ENCODE measurements around the gene ORC6.
A peak's percentile ranks its signal among the peaks of the same experiment; 100 is the strongest.

ORC6 gene

DNA sequence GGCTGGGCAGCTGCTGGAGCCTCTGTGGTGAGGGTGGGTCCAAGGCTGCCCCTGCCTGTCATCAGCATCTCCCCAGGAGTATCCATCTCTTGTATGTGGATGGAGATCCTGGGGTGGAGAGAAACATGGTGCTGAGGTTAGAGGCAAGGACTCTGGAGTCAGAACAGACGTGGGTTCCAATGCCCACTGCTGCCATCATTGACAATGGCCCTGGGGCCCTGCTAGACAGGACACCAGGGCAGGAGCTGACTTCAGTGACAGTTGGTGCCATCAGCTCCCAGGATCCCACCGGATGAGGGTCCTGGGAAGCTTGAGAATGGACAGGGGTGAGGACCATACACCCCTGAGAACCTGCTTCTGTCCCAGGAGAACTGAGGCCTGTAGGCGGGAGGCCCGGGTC lies 43.1 kb downstream of the ORC6 start:
- no peak for DNase-seq

DNA sequence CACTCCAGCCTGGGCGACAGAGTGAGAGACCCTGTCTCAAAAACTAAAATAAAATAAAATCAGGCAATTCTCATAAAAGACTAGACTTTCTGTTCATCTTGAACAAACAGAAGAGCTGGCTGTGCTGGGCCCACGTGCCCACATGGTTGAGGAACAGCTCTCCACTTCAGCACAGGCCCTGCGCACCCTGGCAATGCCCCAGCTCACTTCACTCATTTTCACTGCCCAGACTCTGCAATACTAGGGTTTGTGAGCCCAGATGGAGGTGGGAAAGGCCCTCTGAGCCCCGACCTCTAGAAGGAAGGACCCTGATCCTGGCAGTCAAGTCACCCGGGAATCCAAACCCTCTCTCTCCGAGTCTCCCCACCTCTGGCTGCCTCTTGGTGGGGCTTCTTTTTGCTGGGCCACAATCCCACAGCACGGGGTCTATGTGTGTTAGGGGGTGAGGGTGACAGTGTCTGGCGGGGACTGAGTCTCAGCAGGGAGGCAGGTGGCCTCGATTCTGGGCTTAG lies 43.9 kb downstream of the ORC6 start:
- no peak for DNase-seq

DNA sequence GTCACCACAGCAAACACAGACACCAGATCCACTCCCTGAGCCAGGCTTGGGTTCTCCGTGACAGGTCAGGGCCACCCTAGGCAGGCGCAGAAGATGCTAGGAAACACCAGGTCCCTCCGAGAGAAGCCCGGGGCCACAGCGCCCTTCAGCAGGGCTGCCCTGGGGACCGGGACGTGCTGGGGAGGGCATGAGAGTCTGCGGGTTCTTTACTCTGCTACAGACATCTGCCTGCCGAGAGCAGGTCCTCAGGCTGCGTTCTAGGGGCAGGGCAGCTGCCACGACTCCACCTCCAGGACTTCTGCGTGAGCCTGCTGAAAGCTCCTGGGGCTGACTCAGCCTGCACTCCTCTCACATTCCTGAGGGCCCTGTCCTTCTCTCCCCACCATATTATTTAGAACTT lies 47.2 kb downstream of the ORC6 start:
- DNase-seq, result no peak

DNA sequence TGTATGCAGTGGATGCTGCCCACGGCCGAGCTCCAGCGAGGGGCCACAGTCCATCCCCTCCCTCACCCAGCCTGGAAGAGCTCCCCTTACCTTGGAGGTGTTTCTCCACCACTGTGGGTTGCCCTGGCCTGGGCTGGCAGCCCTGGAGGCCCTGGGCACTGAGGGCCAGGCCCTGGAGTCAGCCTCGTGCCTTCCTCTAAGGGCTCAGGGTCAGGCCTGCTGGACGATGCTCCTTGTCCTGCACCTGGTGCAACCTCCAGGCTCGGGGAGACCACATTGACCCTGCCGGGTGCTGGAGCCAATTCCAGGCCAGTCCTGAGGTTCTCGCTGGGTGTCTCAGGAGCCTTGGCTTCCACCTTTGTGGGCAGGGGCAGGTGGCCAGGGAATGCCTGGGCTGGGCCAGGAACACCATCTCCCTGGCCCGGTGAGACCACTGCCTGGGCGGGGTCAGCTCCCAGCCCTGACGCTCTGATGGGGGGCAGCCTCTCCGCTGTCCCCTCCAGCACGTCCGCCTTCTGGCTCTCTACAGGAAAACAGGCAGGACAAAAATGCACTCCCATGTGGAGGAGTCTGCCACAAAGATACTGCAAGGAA lies 48.3 kb downstream of the ORC6 start:
- no peak for DNase-seq

DNA sequence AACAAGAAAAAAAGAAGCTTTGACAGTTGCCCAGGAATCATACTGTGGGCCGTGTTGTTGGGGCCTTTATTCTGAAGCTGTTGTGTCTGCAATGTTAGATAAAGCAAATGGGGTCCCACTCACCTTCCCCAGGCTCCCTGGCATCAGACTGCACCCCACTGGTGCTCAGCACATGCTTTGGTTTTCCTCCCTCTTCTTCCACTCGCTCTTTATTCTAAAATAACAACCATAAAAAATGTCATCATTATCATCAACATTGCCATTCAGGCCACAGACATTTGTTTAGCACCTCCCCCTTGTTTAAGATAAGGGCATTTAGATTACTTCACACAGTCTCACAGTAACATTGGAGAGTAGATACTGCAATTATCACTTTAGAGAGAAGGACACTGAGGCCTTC lies 50.5 kb downstream of the ORC6 start:
- no peak for DNase-seq

DNA sequence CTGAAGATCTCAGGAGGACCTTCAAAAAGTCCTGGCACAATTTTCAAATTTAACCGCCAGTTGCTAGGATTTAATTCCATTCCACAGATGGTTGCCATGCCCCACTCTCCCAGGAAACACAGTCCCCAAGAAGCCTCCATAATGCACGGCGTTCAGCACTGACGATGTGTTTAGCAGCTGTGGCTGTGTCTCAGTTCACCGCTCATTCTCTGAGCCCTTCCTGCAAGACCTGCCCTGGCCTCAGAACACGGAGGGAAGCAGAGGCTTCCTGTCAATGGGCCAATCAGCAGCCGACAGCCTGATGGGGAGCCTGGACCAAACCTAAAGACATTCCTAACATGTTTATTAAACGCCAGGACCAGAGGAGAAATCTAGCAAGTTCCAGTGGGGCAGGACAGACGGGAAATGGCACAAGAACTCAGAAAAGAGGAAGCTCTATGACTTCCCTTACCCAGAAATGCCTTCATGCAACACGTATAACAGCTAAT lies 53.8 kb downstream of the ORC6 start:
- DNase-seq, result peak; percentile 25

DNA sequence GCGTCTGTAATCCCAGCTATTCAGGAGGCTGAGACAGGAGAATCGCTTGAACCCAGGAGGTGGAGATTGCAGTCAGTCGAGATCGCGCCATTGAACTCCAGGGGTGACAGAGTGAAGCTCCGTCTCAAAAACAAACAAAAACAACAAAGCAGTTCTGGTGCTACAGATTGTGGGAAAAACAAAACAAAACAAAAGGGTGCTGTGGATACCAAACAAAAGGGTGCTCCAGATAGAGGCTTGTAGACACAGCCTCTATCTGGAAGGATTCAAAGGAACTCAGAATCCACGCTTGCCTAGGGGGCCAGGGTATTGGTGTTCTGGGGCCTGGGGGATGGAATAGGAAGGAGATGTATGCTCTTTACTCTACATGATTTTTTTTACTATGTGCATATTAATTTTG lies 56.2 kb downstream of the ORC6 start:
- DNase-seq, result no peak

DNA sequence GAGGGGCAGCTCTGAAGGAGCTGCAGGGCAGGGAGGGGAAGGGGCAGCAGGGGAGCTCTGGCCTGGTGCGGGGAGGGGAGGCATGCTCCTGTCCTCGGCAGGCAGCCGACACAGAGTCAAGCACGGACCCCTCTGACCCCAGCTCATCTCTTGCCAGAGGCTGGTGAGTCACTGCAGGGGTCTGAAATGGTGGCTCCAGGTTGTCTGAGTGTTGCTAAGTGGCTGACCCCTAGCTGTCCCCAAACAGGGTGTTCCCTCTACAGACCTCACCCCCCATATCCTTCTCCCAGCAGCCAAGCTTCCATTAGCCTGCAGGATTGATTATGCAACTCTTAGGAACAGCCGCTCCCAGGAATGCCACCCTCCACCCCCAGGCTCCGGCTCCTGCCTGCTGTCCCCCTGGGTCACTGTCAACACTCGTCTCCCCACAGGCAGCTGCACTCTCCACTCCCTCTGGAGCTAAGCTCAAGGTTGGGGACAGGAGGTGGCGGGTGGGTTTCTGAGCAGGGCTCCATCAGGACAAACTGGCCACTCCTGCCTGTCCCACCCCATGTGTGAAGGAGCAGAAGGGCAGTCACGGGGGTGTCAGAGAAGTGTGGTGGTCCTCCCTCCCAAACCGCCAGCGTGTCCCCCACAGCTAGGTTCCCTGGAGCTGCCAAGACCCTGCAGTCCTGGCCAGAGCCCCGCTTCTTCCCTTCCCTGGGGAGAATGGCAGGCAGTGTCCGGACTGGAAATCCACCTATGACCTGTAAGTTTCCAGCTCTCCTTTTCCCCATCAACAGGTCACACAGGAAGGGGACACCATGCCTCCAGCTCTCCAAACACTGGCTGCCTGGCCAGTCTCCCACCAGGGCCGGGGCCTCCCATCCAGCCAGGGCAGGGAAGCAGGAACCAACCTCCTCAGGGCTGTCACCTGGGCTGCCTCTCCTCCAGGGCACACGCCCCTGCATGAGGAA lies 57.6 kb downstream of the ORC6 start:
- no peak for DNase-seq

Data from CD4-positive, alpha-beta T cell treated with Interleukin-15 for 1 hour (primary cell).